ENCODE measurements around the gene FREM3.

GRCh38 chr4:143531380-143531779, 169.1 kb downstream of the FREM3 start:
- TF ChIP-seq SMC3 (IDR thresholded peaks at IDR 0.05; ENCODE audit: low read depth, low read length) (no peak), NRF1 (IDR thresholded peaks at IDR 0.05; ENCODE audit: low read depth, low read length) (no peak), GABPA (IDR thresholded peaks at IDR 0.05; ENCODE audit: low read depth) (no peak), JUND (IDR thresholded peaks at IDR 0.05) (no peak), POLR2AphosphoS5 (IDR thresholded peaks at IDR 0.05; ENCODE audit: low read depth, low read length) (no peak), SIN3A (IDR thresholded peaks at IDR 0.05; ENCODE audit: borderline replicate concordance, low read depth, low read length) (no peak), ELF1 (IDR thresholded peaks at IDR 0.05) (no peak)
- TF ChIP-seq, protein P1, sequence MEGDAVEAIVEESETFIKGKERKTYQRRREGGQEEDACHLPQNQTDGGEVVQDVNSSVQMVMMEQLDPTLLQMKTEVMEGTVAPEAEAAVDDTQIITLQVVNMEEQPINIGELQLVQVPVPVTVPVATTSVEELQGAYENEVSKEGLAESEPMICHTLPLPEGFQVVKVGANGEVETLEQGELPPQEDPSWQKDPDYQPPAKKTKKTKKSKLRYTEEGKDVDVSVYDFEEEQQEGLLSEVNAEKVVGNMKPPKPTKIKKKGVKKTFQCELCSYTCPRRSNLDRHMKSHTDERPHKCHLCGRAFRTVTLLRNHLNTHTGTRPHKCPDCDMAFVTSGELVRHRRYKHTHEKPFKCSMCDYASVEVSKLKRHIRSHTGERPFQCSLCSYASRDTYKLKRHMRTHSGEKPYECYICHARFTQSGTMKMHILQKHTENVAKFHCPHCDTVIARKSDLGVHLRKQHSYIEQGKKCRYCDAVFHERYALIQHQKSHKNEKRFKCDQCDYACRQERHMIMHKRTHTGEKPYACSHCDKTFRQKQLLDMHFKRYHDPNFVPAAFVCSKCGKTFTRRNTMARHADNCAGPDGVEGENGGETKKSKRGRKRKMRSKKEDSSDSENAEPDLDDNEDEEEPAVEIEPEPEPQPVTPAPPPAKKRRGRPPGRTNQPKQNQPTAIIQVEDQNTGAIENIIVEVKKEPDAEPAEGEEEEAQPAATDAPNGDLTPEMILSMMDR (IDR thresholded peaks at IDR 0.05) = peak; percentile 70

Data from SK-N-SH (cell line).